NCI-H146 treated with DMSO at 0.1 percent for 48 hours (cell line): Measurements from ENCODE around the gene CHMP5.

Experiments
- DNase-seq: peaks from one replicate; lab custom pipeline; 2025; ENCODE audit not compliant: unreplicated experiment; lab: John Stamatoyannopoulos, UW

CHMP5 gene

GRCh38 chr9:33264473-33265177, at the start of gene CHMP5, which contains the start of gene BAG1:
CHMP5 (plus strand) TSS chr9:33265049; CDS start chr9:33265079, 30 bp downstream.
BAG1 (minus strand) TSS chr9:33264708.
- DNase-seq = peak; percentile 98

GRCh38 chr9:33220681-33221567, 43.9 kb upstream of the CHMP5 start:
- DNase-seq = no peak

DNA sequence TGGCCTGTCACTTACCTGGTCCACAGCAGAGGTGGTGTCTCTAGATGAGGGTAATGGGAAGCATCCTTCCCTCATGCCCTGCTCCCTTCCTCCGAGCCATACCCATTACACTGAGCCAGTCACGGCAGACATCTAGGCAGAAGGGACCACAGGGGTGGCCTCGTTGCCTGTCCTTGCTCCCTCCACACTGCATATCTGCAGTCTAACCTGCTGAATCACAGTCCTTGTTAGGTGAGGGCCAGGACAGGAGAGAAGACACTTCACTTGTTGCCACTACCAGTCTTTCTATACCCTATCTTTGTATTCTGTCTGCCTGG, 43.3 kb upstream of the CHMP5 start:
- no peak for DNase-seq

GRCh38 chr9:33222031-33222430, 42.8 kb upstream of the CHMP5 start:
- DNase-seq = peak; percentile 57

- DNase-seq = no peak
Measured at GRCh38 chr9:33223696-33224095, 41.2 kb upstream of the CHMP5 start.

GRCh38 chr9:33225319-33226147, 39.3 kb upstream of the CHMP5 start:
- DNase-seq = peak; percentile 52

GRCh38 chr9:33227008-33227398, 37.8 kb upstream of the CHMP5 start:
- no peak for DNase-seq

DNA sequence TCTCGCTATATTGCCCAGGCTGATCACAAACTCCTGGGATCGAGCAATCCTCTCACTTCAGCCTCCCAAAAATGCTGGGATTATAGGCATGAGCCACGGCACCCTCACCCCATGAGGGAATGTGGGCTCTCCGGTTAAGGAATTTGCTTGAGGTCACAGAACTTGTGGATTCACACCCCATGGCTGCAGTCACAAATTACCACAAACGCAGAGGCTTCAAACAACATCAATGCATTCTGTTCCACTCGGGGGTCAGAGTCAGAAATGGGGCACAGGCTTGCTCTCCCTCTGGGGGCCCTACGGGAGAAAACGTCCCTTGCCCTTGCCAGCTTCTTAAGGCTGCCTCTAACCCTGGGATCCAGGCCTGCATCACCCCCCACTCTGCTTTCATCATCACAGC, 37.1 kb upstream of the CHMP5 start:
- DNase-seq = no peak

GRCh38 chr9:33228606-33229005, 36.2 kb upstream of the CHMP5 start:
- no peak for DNase-seq

- peak; percentile 95 for DNase-seq
Measured at GRCh38 chr9:33229359-33230114, 35.3 kb upstream of the CHMP5 start.

DNA sequence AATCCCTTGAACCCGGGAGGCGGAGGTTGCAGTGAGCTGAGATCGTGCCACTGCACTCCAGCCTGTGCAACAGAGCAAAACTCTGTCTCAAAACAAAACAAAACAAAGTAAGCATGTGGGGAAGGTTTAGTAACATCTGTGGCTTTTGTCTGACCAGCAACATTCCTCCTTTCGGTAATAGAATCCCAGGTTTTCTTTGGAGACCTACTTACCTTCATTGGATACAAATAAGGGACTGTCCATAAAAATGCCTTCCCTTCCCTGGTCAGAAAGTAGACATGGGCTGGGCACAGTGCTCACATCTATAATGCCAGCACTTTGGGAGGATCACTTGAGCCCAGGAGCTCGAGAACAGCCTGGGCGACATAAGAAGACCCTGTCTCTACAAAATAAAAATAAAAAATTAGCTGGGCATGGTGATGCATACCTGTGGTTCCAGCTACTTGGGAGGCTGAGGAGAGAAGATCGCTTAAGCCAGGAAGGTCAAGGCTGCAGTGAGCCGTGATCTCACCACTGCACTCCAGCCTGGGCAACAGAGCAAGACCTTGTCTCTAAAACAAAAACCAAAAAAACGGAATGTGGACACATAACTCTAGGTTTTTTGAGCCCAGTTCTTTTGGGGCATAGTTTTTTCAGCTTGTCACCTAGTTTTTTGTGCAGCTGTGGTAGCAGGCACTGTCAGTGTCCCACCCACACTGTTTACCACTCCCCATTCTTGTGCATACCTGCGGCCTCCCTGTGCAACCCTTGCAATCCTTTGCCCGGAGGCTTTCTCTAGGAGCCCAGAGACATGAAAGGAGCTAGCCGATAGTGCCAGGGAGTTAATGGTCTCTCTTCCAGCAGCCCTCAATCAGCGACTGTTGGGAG, 33.9 kb upstream of the CHMP5 start:
- DNase-seq = no peak

DNA sequence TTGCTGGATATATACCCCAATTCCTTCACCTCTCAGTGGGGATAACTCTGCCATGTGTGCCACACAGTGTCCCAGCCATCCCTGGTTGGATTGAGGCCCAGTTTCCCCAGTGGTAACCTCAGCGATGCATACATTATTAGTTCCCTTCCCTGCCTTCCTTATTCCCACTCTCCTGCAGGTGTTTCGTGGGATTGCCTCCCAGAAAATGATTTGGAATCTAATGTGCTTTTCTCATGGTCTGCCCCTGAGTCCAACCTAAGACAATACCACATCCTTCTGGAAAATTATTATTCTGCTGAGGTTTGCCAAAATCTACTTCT, 33.3 kb upstream of the CHMP5 start:
- no peak for DNase-seq

- DNase-seq = no peak
Measured at GRCh38 chr9:33232815-33233214, 32.0 kb upstream of the CHMP5 start.

DNA sequence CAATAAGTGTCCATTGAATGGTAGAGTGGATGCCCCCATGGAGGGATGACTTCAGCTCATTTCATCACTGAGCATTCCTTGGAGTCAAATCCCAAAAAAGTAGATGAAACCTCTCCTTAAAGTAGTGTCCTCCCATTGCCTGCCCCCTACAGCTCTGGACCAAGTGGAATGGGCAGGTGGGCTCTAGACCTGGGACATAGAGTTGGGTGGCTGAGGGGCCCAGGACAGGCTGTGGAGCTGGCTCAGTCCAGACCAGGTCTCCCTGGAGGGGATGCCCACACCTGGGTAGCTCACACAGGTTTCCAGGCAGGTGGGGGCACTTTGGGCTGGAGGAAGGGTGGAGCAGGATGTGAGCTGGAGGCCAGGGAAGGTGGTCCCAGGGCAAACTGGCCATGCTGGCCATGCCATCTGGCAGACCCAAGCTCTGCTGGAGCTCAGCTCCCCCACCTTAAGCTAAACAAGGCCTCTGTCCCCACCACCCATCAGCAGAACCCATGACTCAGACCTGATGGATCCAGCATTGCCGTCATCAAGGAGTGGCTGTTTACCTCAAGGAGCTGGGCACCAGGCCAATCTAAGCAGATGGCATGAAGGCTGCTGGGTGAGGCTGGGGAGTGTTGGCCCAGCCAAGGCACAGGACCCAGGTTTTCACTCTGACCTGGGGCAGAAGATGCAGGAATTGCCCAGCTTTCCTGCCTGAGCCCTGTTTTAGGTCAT, 31.1 kb upstream of the CHMP5 start:
- DNase-seq = no peak

DNA sequence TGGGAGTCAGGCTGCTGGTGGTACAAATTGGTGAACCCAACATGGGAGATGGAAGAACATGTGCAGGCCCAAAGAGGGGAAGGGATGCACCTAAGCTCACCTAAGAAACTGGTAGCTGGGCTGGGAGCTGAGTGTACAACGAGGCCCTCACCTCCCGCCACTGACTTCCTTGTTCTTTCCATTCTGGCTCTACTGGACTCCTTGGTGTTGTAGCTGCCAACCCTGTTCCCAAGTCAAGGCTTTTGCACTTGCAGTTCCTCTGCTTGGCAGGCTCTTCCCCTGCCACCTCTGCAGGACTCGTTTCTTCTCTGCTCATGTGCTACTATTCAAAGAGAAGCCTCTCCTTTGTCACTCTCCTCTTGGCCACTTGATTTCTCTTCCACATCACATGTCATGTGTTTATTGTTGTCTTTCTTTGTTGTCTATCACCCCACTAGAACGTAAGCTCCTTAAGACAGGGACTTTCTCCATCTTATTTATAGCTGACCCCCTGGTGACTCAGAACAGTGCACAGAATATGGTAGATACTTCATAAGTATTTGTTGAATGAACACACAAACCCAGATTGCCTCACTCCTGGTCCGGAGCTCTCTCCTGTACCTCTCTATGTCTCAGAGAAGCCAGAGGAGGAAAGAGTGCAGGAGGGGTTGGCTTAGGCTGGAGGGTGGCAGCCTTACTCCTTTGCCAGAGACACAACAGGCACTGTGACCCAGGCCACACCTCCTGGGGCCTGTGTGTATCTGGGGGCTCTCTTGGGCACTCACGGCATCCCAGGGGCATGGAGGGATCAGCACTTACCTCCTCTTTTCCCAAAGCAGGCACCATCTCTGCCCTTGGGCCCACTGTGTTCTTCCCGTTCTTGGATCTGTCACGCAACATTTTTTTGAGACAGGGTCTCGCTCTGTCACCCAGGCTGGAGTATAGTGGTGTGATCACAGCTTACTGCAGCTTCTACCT, 30.1 kb upstream of the CHMP5 start:
- DNase-seq = no peak

DNA sequence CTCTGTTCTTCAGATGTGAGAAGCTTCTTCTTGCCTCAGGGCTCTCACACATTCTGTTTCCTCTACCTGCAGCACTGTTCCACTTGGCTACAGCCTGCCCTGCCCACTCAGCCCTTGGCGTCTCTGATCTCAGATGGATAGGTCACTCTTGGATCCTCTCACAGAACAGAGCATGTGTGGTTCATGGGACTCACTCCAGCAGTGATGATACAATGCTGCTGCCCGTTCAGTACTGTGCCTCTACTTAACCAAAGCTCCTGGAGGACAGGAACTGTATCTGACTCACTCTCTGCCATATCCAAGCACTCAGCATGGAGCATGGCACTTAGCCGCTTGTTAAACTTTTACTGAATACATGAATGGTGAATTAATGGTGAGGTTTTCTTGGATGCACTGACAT, 28.3 kb upstream of the CHMP5 start:
- DNase-seq = no peak

GRCh38 chr9:33239921-33240320, 24.9 kb upstream of the CHMP5 start, which contains the start of gene SPINK4:
SPINK4 (plus strand) TSS chr9:33240167; CDS start chr9:33240209, 42 bp downstream.
- DNase-seq = no peak

DNA sequence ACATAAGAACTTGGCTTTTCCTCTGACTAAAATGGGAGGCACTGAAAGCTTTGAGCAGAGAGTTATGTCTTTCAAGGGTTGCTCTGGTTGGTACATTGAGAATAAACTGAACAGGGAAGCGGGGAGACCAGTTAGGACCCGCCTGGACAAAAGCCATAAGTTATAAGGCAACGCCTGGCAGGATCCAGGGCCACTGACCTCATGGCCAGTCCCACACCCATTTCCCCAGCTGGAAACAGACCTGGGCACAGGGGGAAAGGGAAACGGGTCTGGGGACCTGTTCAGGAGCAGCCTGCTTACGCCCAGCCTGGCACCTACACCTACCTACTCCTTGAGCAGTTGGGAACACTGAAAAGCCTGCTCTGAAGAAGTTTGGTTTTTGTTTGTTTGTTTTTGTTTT, 23.6 kb upstream of the CHMP5 start:
- no peak for DNase-seq
